ENCODE results near the gene FAM47E. TPM values are rescaled to one million over a fixed set of nuclear protein-coding genes. Genes with fewer than 3 reads are reported as not detected.

FAM47E gene
- total and polyA plus RNA-seq, 4 donors = 0.85 to 2.5 (median 1.7) TPM

- Histone ChIP-seq H3K4me3 (ENCODE audit: low read depth in 1 of 3, low read length in 3 of 3) (peak overlapping the region; percentile 51 to 85 (median 77)), H3K4me1 (ENCODE audit: control insufficient read depth in 4 of 4, insufficient read depth in 4 of 4, low read length in 3 of 4) (peaks cover 5 to 34% (median 19%) of the 10 kb centered on the region in 4 donors), H3K9me3 (ENCODE audit: control insufficient read depth in 4 of 4, low read length in 3 of 4) (no peaks in the 10 kb centered on the region), H3K27ac (ENCODE audit: low read depth in 1 of 2, low read length in 2 of 2) (peak overlapping the region; percentile 33 to 84), H3K27me3 (ENCODE audit: control insufficient read depth in 4 of 4, insufficient read depth in 4 of 4, low read length in 3 of 4) (no peaks in the 10 kb centered on the region), H3K36me3 (ENCODE audit: control insufficient read depth in 4 of 4, insufficient read depth in 3 of 4, low read depth in 1 of 4, low read length in 3 of 4) (peaks cover 0 to 10% (median 0%) of the 10 kb centered on the region in 4 donors), H3K9ac (ENCODE audit: low read depth in 1 of 2, low read length in 2 of 2) (peak overlapping the region; percentile 86 to 89)
- no peak for DNase-seq (ENCODE audit: low spot score)
- 27% methylated on average over 4 of the region's 4 CpGs for WGBS
- no peak for TF ChIP-seq YY1 (IDR thresholded peaks at IDR 0.05)
- peak in 1 of 2 donors; percentile 24 for TF ChIP-seq RAD21 (IDR thresholded peaks at IDR 0.05)
- TF ChIP-seq ATF3 (IDR thresholded peaks at IDR 0.05) = no peak
Observed at GRCh38 chr4:76310683-76311082, 59.2 kb downstream of the FAM47E start.

- Histone ChIP-seq H3K36me3 (ENCODE audit: control insufficient read depth in 4 of 4, insufficient read depth in 3 of 4, low read depth in 1 of 4, low read length in 3 of 4) (peaks cover 0 to 10% (median 0%) of the 10 kb centered on the region in 4 donors), H3K27ac (ENCODE audit: low read depth in 1 of 2, low read length in 2 of 2) (peak overlapping the region; percentile 92), H3K4me3 (ENCODE audit: low read depth in 1 of 3, low read length in 3 of 3) (peak overlapping the region; percentile 40 to 85 (median 51)), H3K27me3 (ENCODE audit: control insufficient read depth in 4 of 4, insufficient read depth in 4 of 4, low read length in 3 of 4) (no peaks in the 10 kb centered on the region), H3K4me1 (ENCODE audit: control insufficient read depth in 4 of 4, insufficient read depth in 4 of 4, low read length in 3 of 4) (peaks cover 5 to 34% (median 18%) of the 10 kb centered on the region in 4 donors), H3K9ac (ENCODE audit: low read depth in 1 of 2, low read length in 2 of 2) (peak overlapping the region; percentile 86 to 89), H3K9me3 (ENCODE audit: control insufficient read depth in 4 of 4, low read length in 3 of 4) (peaks cover 0 to 4% (median 0%) of the 10 kb centered on the region in 4 donors)
- TF ChIP-seq MAX (IDR thresholded peaks at IDR 0.05) (peak; percentile 81), RAD21 (IDR thresholded peaks at IDR 0.05) (peak; percentile 54 to 67), FOXA2 (IDR thresholded peaks at IDR 0.05) (peak; percentile 68), HNF4A (conservative IDR thresholded peaks at IDR 0.05) (peak; percentile 82 to 90), RXRA (IDR thresholded peaks at IDR 0.05) (peak; percentile 87 to 91), NR2F2 (IDR thresholded peaks at IDR 0.05) (peak; percentile 29), HNF4G (IDR thresholded peaks at IDR 0.05) (peak; percentile 72), GABPA (IDR thresholded peaks at IDR 0.05 in 1 of 2, conservative IDR thresholded peaks at IDR 0.05 in 1 of 2) (peak in 1 of 2 donors; percentile 31), JUND (IDR thresholded peaks at IDR 0.05) (peak; percentile 38 to 69), TAF1 (conservative IDR thresholded peaks at IDR 0.05) (peak; percentile 94), FOXA1 (IDR thresholded peaks at IDR 0.05) (peak; percentile 64), ZBTB33 (IDR thresholded peaks at IDR 0.05) (peak; percentile 67), REST (IDR thresholded peaks at IDR 0.05) (peak; percentile 84), CTCF (IDR thresholded peaks at IDR 0.05; ENCODE audit: low read depth, low read length, missing input control) (no peak), SP1 (IDR thresholded peaks at IDR 0.05) (peak; percentile 93), EGR1 (IDR thresholded peaks at IDR 0.05; ENCODE audit: low read depth in 2 of 2) (peak in 1 of 2 donors; percentile 58), ATF3 (IDR thresholded peaks at IDR 0.05) (peak; percentile 47), YY1 (IDR thresholded peaks at IDR 0.05) (peak; percentile 92)
- no peak for DNase-seq (ENCODE audit: low spot score)
- WGBS = 25% methylated on average over 1 of the region's 1 CpG
Observed at GRCh38 chr4:76311896-76312331, 60.4 kb downstream of the FAM47E start.

All from liver (tissue), 9 donors.